ENCODE measurements around the gene KDELR1. TPM values are rescaled to one million over a fixed set of nuclear protein-coding genes. Genes with fewer than 3 reads are reported as not detected.
A peak's percentile ranks its signal among the peaks of the same experiment; 100 is the strongest.

The KDELR1 gene
- total and polyA plus RNA-seq, 9 of the 15 experiments (the other 6 are each of a cell fraction or from before 2014, with no cell fraction given): 6.1 to 165 (median 58.5) TPM

- no peak for TF ChIP-seq U2AF1 (optimal IDR thresholded peaks at IDR 0.05; ENCODE audit: low read depth, low read length)
- no peak for TF ChIP-seq ZBTB8A (IDR thresholded peaks at IDR 0.05; ENCODE audit: partially characterized antibody)
- no peak for TF ChIP-seq FOS (IDR thresholded peaks at IDR 0.05; ENCODE audit: extremely low read depth, insufficient read length)
- TF ChIP-seq PKNOX1 (IDR thresholded peaks at IDR 0.05): no peak
- peak; percentile 58 for TF ChIP-seq LEF1 (IDR thresholded peaks at IDR 0.05)
- TF ChIP-seq XRCC3 (IDR thresholded peaks at IDR 0.05): no peak
- TF ChIP-seq ZNF316 (IDR thresholded peaks at IDR 0.05): peak; percentile 94
- peak; percentile 37 for TF ChIP-seq ASH1L (IDR thresholded peaks at IDR 0.05; ENCODE audit: borderline replicate concordance, low read depth, partially characterized antibody)
- no peak for TF ChIP-seq ZNF146 (CRISPR knock-in tag; IDR thresholded peaks at IDR 0.05; ENCODE audit: unreplicated experiment)
- no peak for TF ChIP-seq ZNF239 (CRISPR knock-in tag; IDR thresholded peaks at IDR 0.05)
- TF ChIP-seq ARID4B (CRISPR knock-in tag; IDR thresholded peaks at IDR 0.05): no peak
- no peak for TF ChIP-seq ZNF140 (CRISPR knock-in tag; IDR thresholded peaks at IDR 0.05)
- TF ChIP-seq ZNF830 (CRISPR knock-in tag; IDR thresholded peaks at IDR 0.05): no peak
- TF ChIP-seq CREB5 (CRISPR knock-in tag; IDR thresholded peaks at IDR 0.05): no peak
- TF ChIP-seq POLR2A (conservative IDR thresholded peaks at IDR 0.05): peak; percentile 28; the same call in 1 of the 2 replicates
- no peak for TF ChIP-seq ZNF609 (CRISPR knock-in tag; IDR thresholded peaks at IDR 0.05; ENCODE audit: borderline replicate concordance)
These were observed 33.4 kb upstream of the KDELR1 start (continued) for GRCh38 chr19:48424694-48425219.

Measured in K562 (cell line).